GM12872 (cell line): ENCODE measurements around the gene CPM.

Experiments
- CTCF ChIP-seq: IDR thresholded peaks from 3 replicates; pipeline ENCODE4 v1.5.1; 2011; ENCODE audit warnings: low read depth, mild to moderate bottlenecking, low read length, moderate library complexity; ENCODE audit not compliant: insufficient read depth

Gene CPM

DNA sequence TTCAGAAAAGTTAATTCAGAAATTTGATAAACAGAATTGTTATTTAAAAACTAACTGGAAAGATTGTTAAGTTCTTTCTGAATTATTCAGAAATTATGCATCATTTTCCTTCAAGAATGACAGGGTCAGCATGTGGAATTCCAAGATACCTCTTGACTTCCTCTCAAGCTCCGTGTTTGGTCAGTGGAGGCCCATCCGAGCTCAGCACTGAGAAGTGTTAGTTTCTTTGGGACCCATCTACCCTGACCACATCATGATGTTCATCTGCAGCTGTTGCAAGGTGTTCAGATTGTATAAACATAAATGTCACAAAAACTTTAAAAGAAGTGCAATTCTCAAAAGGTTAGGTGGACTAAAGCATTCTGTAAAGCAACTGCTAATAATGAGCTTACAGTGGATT, 91.3 kb downstream of the CPM start:
- no peak for TF ChIP-seq CTCF

DNA sequence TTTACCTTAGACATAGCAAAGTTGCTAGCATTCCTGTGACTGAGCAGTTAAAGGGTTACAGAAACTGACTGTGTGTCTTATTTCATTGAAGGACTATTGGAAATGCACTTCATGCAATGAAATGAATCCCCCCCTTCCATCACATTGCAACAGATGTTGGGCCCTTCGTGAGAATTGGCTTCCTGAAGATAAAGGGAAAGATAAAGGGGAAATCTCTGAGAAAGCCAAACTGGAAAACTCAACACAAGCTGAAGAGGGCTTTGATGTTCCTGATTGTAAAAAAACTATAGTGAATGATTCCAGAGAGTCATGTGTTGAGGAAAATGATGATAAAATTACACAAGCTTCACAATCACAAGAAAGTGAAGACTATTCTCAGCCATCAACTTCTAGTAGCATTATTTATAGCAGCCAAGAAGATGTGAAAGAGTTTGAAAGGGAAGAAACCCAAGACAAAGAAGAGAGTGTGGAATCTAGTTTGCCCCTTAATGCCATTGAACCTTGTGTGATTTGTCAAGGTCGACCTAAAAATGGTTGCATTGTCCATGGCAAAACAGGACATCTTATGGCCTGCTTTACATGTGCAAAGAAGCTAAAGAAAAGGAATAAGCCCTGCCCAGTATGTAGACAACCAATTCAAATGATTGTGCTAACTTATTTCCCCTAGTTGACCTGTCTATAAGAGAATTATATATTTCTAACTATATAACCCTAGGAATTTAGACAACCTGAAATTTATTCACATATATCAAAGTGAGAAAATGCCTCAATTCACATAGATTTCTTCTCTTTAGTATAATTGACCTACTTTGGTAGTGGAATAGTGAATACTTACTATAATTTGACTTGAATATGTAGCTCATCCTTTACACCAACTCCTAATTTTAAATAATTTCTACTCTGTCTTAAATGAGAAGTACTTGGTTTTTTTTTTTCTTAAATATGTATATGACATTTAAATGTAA, 93.5 kb downstream of the CPM start:
- TF ChIP-seq CTCF = no peak

DNA sequence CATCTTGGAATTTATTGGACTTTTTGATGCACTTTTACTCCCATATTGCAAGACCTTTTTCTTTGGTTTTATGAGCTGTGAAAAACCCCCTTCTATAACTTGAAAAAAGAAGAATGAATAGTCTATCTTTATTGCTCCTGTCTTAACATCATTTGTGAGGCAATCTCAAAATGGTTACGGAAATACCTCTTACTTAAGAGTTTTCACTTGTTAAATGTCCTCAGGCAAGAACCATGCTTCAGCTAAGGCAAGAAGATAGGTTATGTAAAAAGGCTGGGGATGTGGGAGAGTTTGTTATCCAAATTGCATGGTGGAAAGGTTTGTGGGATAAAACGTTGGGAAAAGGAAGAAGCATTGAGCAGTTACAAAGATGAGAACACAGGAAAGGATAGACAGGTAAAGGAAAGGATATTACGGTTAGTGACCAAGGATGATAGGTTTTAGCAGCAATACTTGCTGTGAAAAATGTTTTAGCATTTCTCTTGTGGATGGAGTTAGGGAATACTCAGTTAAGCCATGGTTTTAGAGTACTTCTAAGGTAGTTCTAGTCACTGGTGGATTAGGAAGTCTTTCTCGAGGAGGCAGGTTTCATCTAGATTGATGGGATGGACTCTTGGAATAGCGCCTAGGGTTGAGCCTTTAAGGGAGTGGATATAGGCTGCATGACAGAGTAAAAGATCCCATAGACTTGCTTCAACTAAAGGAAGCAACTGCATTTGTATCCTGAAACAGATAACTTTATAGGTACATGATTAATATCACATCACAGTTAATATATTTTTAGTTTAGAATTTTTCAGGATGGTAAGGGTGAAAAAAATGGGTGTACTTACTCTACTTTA, 94.7 kb downstream of the CPM start:
- TF ChIP-seq CTCF = no peak

DNA sequence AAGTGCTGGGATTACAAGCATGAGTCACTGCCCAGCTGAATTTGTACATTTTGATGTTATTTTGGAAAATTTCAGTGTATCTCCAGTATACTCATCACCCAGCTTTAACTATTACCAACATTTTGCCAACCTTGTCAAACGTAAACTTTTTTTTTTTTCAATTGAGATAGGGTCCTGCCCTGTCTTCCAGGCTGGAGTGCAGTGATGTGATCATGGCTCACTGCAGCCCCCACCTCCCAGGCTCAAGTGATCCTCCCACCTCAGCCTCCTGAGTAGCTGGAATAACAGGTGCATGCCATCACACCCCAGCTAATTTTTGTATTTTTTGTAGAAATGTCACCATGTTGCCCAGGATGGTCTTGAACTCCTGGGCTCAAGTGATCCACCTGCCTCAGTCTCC, 95.8 kb downstream of the CPM start:
- no peak for TF ChIP-seq CTCF

DNA sequence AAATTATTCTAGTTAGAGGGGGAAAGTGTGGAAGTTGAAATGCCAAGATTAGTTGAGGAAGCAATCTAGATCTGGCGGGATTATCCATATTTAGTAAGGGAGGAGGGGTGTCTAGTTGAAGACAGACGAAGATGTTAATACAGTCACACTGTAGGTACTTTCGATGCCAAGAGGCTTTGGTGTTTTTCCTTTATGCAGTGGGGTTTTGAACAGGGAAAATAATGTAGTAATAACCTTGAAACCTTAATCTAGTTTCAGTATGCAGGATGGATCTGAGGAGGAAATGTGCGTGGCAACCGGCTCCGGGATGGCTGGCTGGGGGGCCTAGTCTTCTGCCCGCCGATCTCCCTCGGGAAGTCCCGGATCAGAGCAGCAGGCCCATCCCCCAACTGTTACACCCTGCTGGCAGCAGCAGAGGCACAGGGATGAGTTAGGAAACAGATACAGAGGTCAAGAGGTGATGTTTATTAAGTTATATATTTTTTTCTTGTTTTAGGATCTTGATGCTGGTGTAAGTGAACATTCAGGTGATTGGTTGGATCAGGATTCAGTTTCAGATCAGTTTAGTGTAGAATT, 97.5 kb downstream of the CPM start:
- TF ChIP-seq CTCF = no peak

GRCh38 chr12:68833508-68833907, 99.5 kb downstream of the CPM start:
- TF ChIP-seq CTCF = no peak

- no peak for TF ChIP-seq CTCF
These were observed 100.5 kb downstream of the CPM start for GRCh38 chr12:68832504-68832867.
